IMR-90 (cell line): ENCODE measurements around the gene NCR2. TPM values are rescaled to one million over a fixed set of nuclear protein-coding genes. Genes with fewer than 3 reads are reported as not detected.
A peak's percentile ranks its signal among the peaks of the same experiment; 100 is the strongest.

Experiments used
- ATAC-seq: fragments of 200-7000 bp; cut with Tn5 transposase; 2 replicates; pipeline ENCODE4 v1.9.1; 2020; ENCODE audit warnings: low read depth, mild to moderate bottlenecking, moderate library complexity
- BruUV-seq: library from RNA; stranded (reverse); fragments of 400-500 nt; replicated peaks from 2 replicates; lab custom pipeline; 2021; lab: Mats Ljungman, UMichigan
- CTCF ChIA-PET: fragments of 300-600 bp; formaldehyde crosslinking; extraction: SDS; loops from one replicate; lab custom pipeline; 2021; ENCODE audit warnings: antibody characterized with exemption; lab: Yijun Ruan, JAX
- POLR2A ChIA-PET: fragments of 300-600 bp; sonication (Branson Sonifier 250); formaldehyde crosslinking; loops from one replicate; lab custom pipeline; 2022; ENCODE audit warnings: antibody characterized with exemption; ENCODE audit not compliant: unreplicated experiment; lab: Charles Lee
- DNase-seq: peaks from one replicate; pipeline ENCODE4 v3.0.0; 2013
- H2AFZ ChIP-seq: replicated peaks from 2 replicates; pipeline ENCODE3; 2013; ENCODE audit warnings: low read length, mild to moderate bottlenecking; ENCODE audit not compliant: poor library complexity
- H2AK5ac ChIP-seq: 2 replicates; pipeline ENCODE4 v1.6.1; 2013; ENCODE audit warnings: low read depth, low read length, inconsistent platforms
- H2AK9ac ChIP-seq: replicated peaks from 2 replicates; pipeline ENCODE3; 2013; ENCODE audit warnings: mild to moderate bottlenecking, low read depth, low read length, moderate library complexity; ENCODE audit not compliant: poor library complexity
- H2BK120ac ChIP-seq: 2 replicates; pipeline ENCODE4 v1.6.1; 2013; ENCODE audit warnings: low read depth, low read length, inconsistent platforms
- H2BK15ac ChIP-seq: 3 replicates; pipeline ENCODE4 v1.6.1; 2013; ENCODE audit warnings: low read depth, low read length, inconsistent platforms
- H2BK20ac ChIP-seq: 2 replicates; pipeline ENCODE4 v1.6.1; 2013; ENCODE audit warnings: low read depth, mild to moderate bottlenecking, inconsistent platforms, low read length, moderate library complexity
- H2BK5ac ChIP-seq: 2 replicates; pipeline ENCODE4 v1.6.1; 2013; ENCODE audit warnings: mild to moderate bottlenecking, low read depth, low read length, inconsistent platforms; ENCODE audit not compliant: poor library complexity, severe bottlenecking
- H3K14ac ChIP-seq: replicated peaks from 2 replicates; pipeline ENCODE4 v1.6.1; 2013; ENCODE audit warnings: low read depth, low read length, inconsistent platforms
- H3K18ac ChIP-seq: 2 replicates; pipeline ENCODE4 v1.6.1; 2013; ENCODE audit warnings: low read depth, low read length, control low read depth
- H3K23ac ChIP-seq: 2 replicates; pipeline ENCODE4 v1.6.1; 2013; ENCODE audit warnings: low read depth, low read length, inconsistent platforms
- H3K27ac ChIP-seq: 2 replicates; pipeline ENCODE4 v1.5.1; 2013; ENCODE audit warnings: mild to moderate bottlenecking, control low read depth, low read length; ENCODE audit not compliant: insufficient read depth
- H3K27me3 ChIP-seq: 2 replicates; pipeline ENCODE4 v1.6.1; 2013; ENCODE audit warnings: low read length; ENCODE audit not compliant: control insufficient read depth, insufficient read depth
- H3K36me3 ChIP-seq: 2 replicates; pipeline ENCODE4 v1.6.1; 2013; ENCODE audit warnings: low read length, mixed read lengths; ENCODE audit not compliant: control insufficient read depth, insufficient read depth
- H3K4ac ChIP-seq: 2 replicates; pipeline ENCODE4 v1.6.1; 2013; ENCODE audit warnings: low read depth, low read length, inconsistent platforms
- H3K4me1 ChIP-seq: 2 replicates; pipeline ENCODE4 v1.6.1; 2013; ENCODE audit warnings: low read length, mixed read lengths; ENCODE audit not compliant: control insufficient read depth, insufficient read depth
- H3K4me2 ChIP-seq: 2 replicates; pipeline ENCODE4 v1.6.1; 2013; ENCODE audit warnings: low read depth, mild to moderate bottlenecking, control low read depth, low read length, moderate library complexity
- H3K4me3 ChIP-seq: 2 replicates; pipeline ENCODE4 v1.5.1; 2013; ENCODE audit warnings: low read depth, mild to moderate bottlenecking, control low read depth, low read length, moderate library complexity; ENCODE audit not compliant: insufficient read depth
- H3K56ac ChIP-seq: 2 replicates; pipeline ENCODE4 v1.6.1; 2013; ENCODE audit warnings: low read length, inconsistent platforms; ENCODE audit not compliant: insufficient read depth; ENCODE audit errors: extremely low read depth
- H3K79me1 ChIP-seq, 2 experiments: 2 replicates each; pipeline ENCODE4 v1.6.1; 2013; ENCODE audit warnings: low read length in 2 of 2, inconsistent platforms in 1 of 2, low read depth in 1 of 2
- H3K9ac ChIP-seq: 2 replicates; pipeline ENCODE4 v1.6.1; 2013; ENCODE audit warnings: low read depth, low read length, control low read depth
- H3K9me1 ChIP-seq: 2 replicates; pipeline ENCODE4 v1.6.1; 2013; ENCODE audit warnings: low read length, inconsistent platforms; ENCODE audit not compliant: insufficient read depth
- H3K9me3 ChIP-seq: 2 replicates; pipeline ENCODE4 v1.6.1; 2013; ENCODE audit warnings: low read length; ENCODE audit not compliant: control insufficient read depth, insufficient read depth
- H4K20me1 ChIP-seq: 2 replicates; pipeline ENCODE4 v1.6.1; 2013; ENCODE audit warnings: low read length, inconsistent platforms; ENCODE audit not compliant: insufficient read depth
- H4K5ac ChIP-seq: 2 replicates; pipeline ENCODE4 v1.6.1; 2013; ENCODE audit warnings: mild to moderate bottlenecking, low read depth, low read length, control low read depth
- H4K8ac ChIP-seq, 2 experiments: 2 replicates each; pipeline ENCODE4 v1.6.1; 2013; ENCODE audit warnings: low read depth in 2 of 2, low read length in 2 of 2, control low read depth in 1 of 2, inconsistent platforms in 1 of 2
- H4K91ac ChIP-seq: 2 replicates; pipeline ENCODE4 v1.6.1; 2013; ENCODE audit warnings: low read depth, low read length, inconsistent platforms; ENCODE audit not compliant: insufficient read depth
- POLR2A ChIP-seq: IDR thresholded peaks from 2 replicates; pipeline ENCODE4 v1.6.1; 2012; ENCODE audit warnings: mild to moderate bottlenecking, low read depth, low read length
- RAD21 ChIP-seq: IDR thresholded peaks from 2 replicates; pipeline ENCODE4 v1.6.1; 2012; ENCODE audit warnings: low read length, improper control_type of control experiment
- SMC3 ChIP-seq: fragments of 150-350 bp; IDR thresholded peaks from 2 replicates; pipeline ENCODE4 v1.6.1; 2016; ENCODE audit warnings: low read depth, mild to moderate bottlenecking, antibody characterized with exemption, low read length, moderate library complexity
- WGBS, 2 experiments: methylation state at CpG; one replicate each; pipeline versions ENCODE4 v1.1.5 to v1.1.7; 2013; ENCODE audit warnings: missing lambda C conversion rate in 2 of 2; ENCODE audit not compliant: insufficient read length in 1 of 2; ENCODE audit errors: extremely low coverage in 2 of 2; 5-methylcytosine and 5-hydroxymethylcytosine counted together
- dilution Hi-C: fragments of 300-500 bp; cut with HindIII; formaldehyde crosslinking; loops from one replicate; pipeline ENCODE4 v1.14.3; 2018; ENCODE audit warnings: low sequenced_read_pairs; ENCODE audit not compliant: unreplicated experiment
- in situ Hi-C: fragments of 300-500 bp; cut with MboI; formaldehyde crosslinking; loops from 3 replicates; pipeline ENCODE4 v1.14.3; 2019; ENCODE audit warnings: low sequenced_read_pairs, inconsistent platforms, mixed read lengths
- intact Hi-C: fragments of 100-400 bp; cut with micrococcal nuclease; formaldehyde crosslinking; loops from 2 replicates; pipeline ENCODE4 v1.10.0; 2022
- polyA plus RNA-seq, 3 experiments: library from polyadenylated mRNA; depleted of rRNA; stranded (reverse); fragments of >200 nt; gene quantifications; 2 replicates each; pipeline ENCODE4 v1.2.3, GENCODE V29; 2012; ENCODE audit warnings: low replicate concordance in 1 of 3
- total RNA-seq: library from RNA; depleted of rRNA; stranded (reverse); fragments of >200 nt; gene quantifications from 2 replicates; pipeline ENCODE4 v1.2.3, GENCODE V29; 2012
- TF ChIP-seq, protein P1 (sequence below): conservative IDR thresholded peaks from 2 replicates; pipeline ENCODE4 v1.5.1; 2012; ENCODE audit warnings: mild to moderate bottlenecking, low read depth, low read length, improper control_type of control experiment

NCR2 gene
- total and polyA plus RNA-seq, 2 of the 4 experiments (the other 2 are of a cell fraction) = not detected

DNA sequence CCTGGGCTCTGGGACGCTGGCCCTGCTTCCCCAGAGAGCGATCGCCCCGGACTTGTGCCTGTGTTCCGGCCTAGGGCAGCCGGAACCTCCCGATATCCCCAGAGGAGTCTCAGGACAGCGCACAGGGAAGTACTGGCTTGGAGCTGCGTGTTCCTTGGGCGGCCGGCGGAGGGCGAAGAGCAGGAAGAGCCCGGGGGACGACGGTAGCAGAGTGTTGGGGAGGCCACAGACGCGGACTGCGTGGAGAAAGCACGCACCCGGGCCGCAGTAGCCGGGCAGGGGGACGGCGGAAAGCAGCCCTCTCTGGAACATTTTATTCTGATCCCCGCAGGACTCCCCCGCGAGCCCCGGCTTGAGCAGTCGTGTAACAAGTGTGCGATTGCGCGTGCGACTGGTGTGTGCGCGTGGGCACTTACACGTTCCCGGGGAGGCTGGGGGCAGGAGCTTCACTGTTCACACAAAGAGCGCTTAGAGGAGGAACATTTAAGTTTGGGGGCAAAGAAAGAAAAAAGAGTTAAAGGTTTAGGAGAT is 36.1 kb downstream of the NCR2 start:
- Histone ChIP-seq H2BK5ac (no peak overlapping the region), H4K20me1 (no peaks in the 10 kb centered on the region), H4K5ac (no peak overlapping the region), H3K9ac (no peak overlapping the region), H2BK20ac (no peak overlapping the region), H3K36me3 (no peaks in the 10 kb centered on the region), H4K8ac (no peak overlapping the region), H3K56ac (no peak overlapping the region), H3K27me3 (peaks cover 65% of the 10 kb centered on the region), H2AFZ (peak overlapping the region; percentile 71), H3K18ac (no peak overlapping the region), H2BK120ac (no peak overlapping the region), H2AK5ac (no peak overlapping the region), H3K79me1 (no peaks in the 10 kb centered on the region), H3K9me3 (no peaks in the 10 kb centered on the region; the same call in 1 of the 2 replicates), H3K23ac (no peak overlapping the region), H2AK9ac (no peak overlapping the region), H2BK15ac (no peak overlapping the region), H3K4ac (no peak overlapping the region), H3K4me3 (no peak overlapping the region), H3K9me1 (no peaks in the 10 kb centered on the region), H3K27ac (no peak overlapping the region), H4K91ac (no peak overlapping the region), H3K4me2 (no peak overlapping the region; the same call in 1 of the 2 replicates), H3K14ac (no peak overlapping the region), H3K4me1 (peaks cover 2% of the 10 kb centered on the region; the same call in 1 of the 2 replicates)
- peak; percentile 56 for ATAC-seq
- ChIA-PET POLR2A (no interaction called here), CTCF (no interaction called here)
- in situ Hi-C loops = loop anchor here (5.0 kb wide), 1 partner anchor 221 kb away; no protein-coding TSS in a partner anchor
- dilution Hi-C loops = no loop called here
- intact Hi-C loops = no loop called here
- peak; percentile 42 for DNase-seq
- BruUV-seq = no TSS peak
- TF ChIP-seq, protein P1, sequence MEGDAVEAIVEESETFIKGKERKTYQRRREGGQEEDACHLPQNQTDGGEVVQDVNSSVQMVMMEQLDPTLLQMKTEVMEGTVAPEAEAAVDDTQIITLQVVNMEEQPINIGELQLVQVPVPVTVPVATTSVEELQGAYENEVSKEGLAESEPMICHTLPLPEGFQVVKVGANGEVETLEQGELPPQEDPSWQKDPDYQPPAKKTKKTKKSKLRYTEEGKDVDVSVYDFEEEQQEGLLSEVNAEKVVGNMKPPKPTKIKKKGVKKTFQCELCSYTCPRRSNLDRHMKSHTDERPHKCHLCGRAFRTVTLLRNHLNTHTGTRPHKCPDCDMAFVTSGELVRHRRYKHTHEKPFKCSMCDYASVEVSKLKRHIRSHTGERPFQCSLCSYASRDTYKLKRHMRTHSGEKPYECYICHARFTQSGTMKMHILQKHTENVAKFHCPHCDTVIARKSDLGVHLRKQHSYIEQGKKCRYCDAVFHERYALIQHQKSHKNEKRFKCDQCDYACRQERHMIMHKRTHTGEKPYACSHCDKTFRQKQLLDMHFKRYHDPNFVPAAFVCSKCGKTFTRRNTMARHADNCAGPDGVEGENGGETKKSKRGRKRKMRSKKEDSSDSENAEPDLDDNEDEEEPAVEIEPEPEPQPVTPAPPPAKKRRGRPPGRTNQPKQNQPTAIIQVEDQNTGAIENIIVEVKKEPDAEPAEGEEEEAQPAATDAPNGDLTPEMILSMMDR = peak; percentile 35; the same call in 1 of the 2 replicates
- TF ChIP-seq SMC3 = peak; percentile 20; the same call in 1 of the 2 replicates
- peak; percentile 7; the same call in 1 of the 2 replicates for TF ChIP-seq RAD21
- TF ChIP-seq POLR2A = no peak
- 4% methylated on average over 8 of the region's 39 CpGs; no CpG with 5 or more reads in 1 of the 2 experiments for whole genome bisulfite sequencing, 2 experiments
